Fibroblast of lung (primary cell): ENCODE data around the gene MEGF8. TPM values are rescaled to one million over a fixed set of nuclear protein-coding genes. Genes with fewer than 3 reads are reported as not detected.

Source experiments
- DNase-seq, 2 donors: peaks; one replicate each; pipeline versions ENCODE4 v3.0.0 to v3.0.0-alpha.2; 2010; ENCODE audit warnings: low read depth in 2 of 2
- H2AFZ ChIP-seq: 2 replicates; pipeline ENCODE4 v1.5.1; 2012; ENCODE audit warnings: low read length, control low read depth, inconsistent platforms
- H3K27ac ChIP-seq: 2 replicates; pipeline ENCODE4 v1.5.1; 2011; ENCODE audit warnings: low read length, control low read depth; ENCODE audit not compliant: insufficient read depth
- H3K27me3 ChIP-seq: 2 replicates; pipeline ENCODE4 v1.5.1; 2011; ENCODE audit warnings: mild to moderate bottlenecking, low read length; ENCODE audit not compliant: control insufficient read depth, insufficient read depth
- H3K36me3 ChIP-seq: 2 replicates; pipeline ENCODE4 v1.5.1; 2011; ENCODE audit warnings: low read length; ENCODE audit not compliant: control insufficient read depth, insufficient read depth
- H3K4me1 ChIP-seq: 2 replicates; pipeline ENCODE4 v1.5.1; 2011; ENCODE audit warnings: low read length; ENCODE audit not compliant: control insufficient read depth, insufficient read depth; ENCODE audit errors: extremely low read depth
- H3K4me2 ChIP-seq: 2 replicates; pipeline ENCODE4 v1.5.1; 2011; ENCODE audit warnings: low read length, control low read depth; ENCODE audit not compliant: insufficient read depth; ENCODE audit errors: extremely low read depth
- H3K4me3 ChIP-seq, 4 experiments: fragments of 200-600 bp in 1 of 4; sonication (generic) in 1 of 4; replicated peaks in 1 of 4; 2 replicates each; pipeline ENCODE4 v1.5.1; 2011 to 2016; ENCODE audit warnings: low read length in 4 of 4, low read depth in 3 of 4, mild to moderate bottlenecking in 3 of 4, control low read depth in 2 of 4, inconsistent platforms in 1 of 4, mixed read lengths in 1 of 4; ENCODE audit not compliant: insufficient read depth in 1 of 4; ENCODE audit errors: control extremely low read depth in 1 of 4
- H3K79me2 ChIP-seq: 2 replicates; pipeline ENCODE4 v1.5.1; 2012; ENCODE audit warnings: mild to moderate bottlenecking, low read length, inconsistent platforms; ENCODE audit not compliant: control insufficient read depth, insufficient read depth
- H3K9ac ChIP-seq: 2 replicates; pipeline ENCODE4 v1.5.1; 2011; ENCODE audit warnings: mild to moderate bottlenecking, low read length, control low read depth; ENCODE audit not compliant: insufficient read depth
- H3K9me3 ChIP-seq: 2 replicates; pipeline ENCODE4 v1.5.1; 2012; ENCODE audit warnings: low read depth, low read length; ENCODE audit not compliant: control insufficient read depth, insufficient read depth
- H4K20me1 ChIP-seq: 2 replicates; pipeline ENCODE4 v1.5.1; 2011; ENCODE audit warnings: low read length; ENCODE audit not compliant: control insufficient read depth, insufficient read depth; ENCODE audit errors: extremely low read depth
- CTCF ChIP-seq, 2 donors: IDR thresholded peaks in 1 of 2; conservative IDR thresholded peaks in 1 of 2; 1 replicate in 1 of 2; 2 replicates in 1 of 2; pipeline ENCODE4 v1.5.1; 2011 to 2012; ENCODE audit warnings: low read length in 2 of 2, control low read depth in 1 of 2, inconsistent platforms in 1 of 2, low read depth in 1 of 2, mild to moderate bottlenecking in 1 of 2
- EZH2 ChIP-seq: IDR thresholded peaks from 2 replicates; pipeline ENCODE4 v1.5.1; 2012; ENCODE audit warnings: low read length, control low read depth, mild to moderate bottlenecking; ENCODE audit errors: missing control alignments
- polyA plus RNA-seq, 2 donors: library from polyadenylated mRNA; depleted of rRNA in 1 of 2; stranded (reverse) in 1 of 2; unstranded in 1 of 2; fragments of >200 nt; gene quantifications; 2 replicates each; pipeline ENCODE4 v1.2.1, GENCODE V29; 2011 to 2012; ENCODE audit warnings: missing spikeins in 1 of 2
- total RNA-seq: library from RNA; depleted of rRNA; stranded (reverse); fragments of >200 nt; gene quantifications from 2 replicates; pipeline ENCODE4 v1.2.1, GENCODE V29; 2014

MEGF8 gene
- total and polyA plus RNA-seq, 2 donors (not counting 1 experiment from before 2014, with no cell fraction given): 9.3 to 27.6 TPM

- Histone ChIP-seq H3K36me3 (no peaks in the 10 kb centered on the region), H3K4me2 (peak overlapping the region; percentile 58), H2AFZ (peak overlapping the region; percentile 30), H3K4me3 (peak overlapping the region in 3 of 4 experiments; percentile 10 to 25 (median 24)), H3K79me2 (peaks cover 3% of the 10 kb centered on the region), H4K20me1 (no peaks in the 10 kb centered on the region), H3K27me3 (peaks cover 21% of the 10 kb centered on the region), H3K9me3 (no peaks in the 10 kb centered on the region), H3K9ac (no peak overlapping the region), H3K27ac (no peak overlapping the region), H3K4me1 (no peaks in the 10 kb centered on the region)
- DNase-seq: no peak
- TF ChIP-seq EZH2 (no peak), CTCF (conservative IDR thresholded peaks at IDR 0.05 in 1 of 2, IDR thresholded peaks at IDR 0.05 in 1 of 2; ENCODE audit: low read depth in 1 of 2, low read length in 2 of 2) (peak in 1 of 2 donors; percentile 95)
These were observed 654 bp upstream of the MEGF8 start for GRCh38 chr19:42324655-42325307.

GRCh38 chr19:42325896-42326771 is 699 bp downstream of the MEGF8 start:
- Histone ChIP-seq H3K9ac (peak overlapping the region; percentile 70), H2AFZ (peak overlapping the region; percentile 54), H4K20me1 (no peaks in the 10 kb centered on the region), H3K79me2 (peaks cover 3% of the 10 kb centered on the region), H3K4me3 (peak overlapping the region; percentile 54 to 88 (median 70)), H3K4me2 (peak overlapping the region; percentile 84), H3K9me3 (no peaks in the 10 kb centered on the region), H3K27me3 (peaks cover 21% of the 10 kb centered on the region), H3K27ac (peak overlapping the region; percentile 36), H3K36me3 (no peaks in the 10 kb centered on the region), H3K4me1 (no peaks in the 10 kb centered on the region)
- TF ChIP-seq EZH2 (no peak), CTCF (conservative IDR thresholded peaks at IDR 0.05 in 1 of 2, IDR thresholded peaks at IDR 0.05 in 1 of 2; ENCODE audit: low read depth in 1 of 2, low read length in 2 of 2) (no peak)
- no peak for DNase-seq

GRCh38 chr19:42326969-42327368 is 1.5 kb downstream of the MEGF8 start:
- peak overlapping the region in 2 of 4 experiments; percentile 87 to 88 for H3K4me3 ChIP-seq
- no peak for TF ChIP-seq CTCF (conservative IDR thresholded peaks at IDR 0.05 in 1 of 2, IDR thresholded peaks at IDR 0.05 in 1 of 2; ENCODE audit: low read depth in 1 of 2, low read length in 2 of 2)
- TF ChIP-seq EZH2: no peak
- H3K4me2 ChIP-seq: no peak overlapping the region
- no peaks in the 10 kb centered on the region for H3K4me1 ChIP-seq
- no peak for DNase-seq
- no peak overlapping the region for H3K9ac ChIP-seq
- H4K20me1 ChIP-seq: no peaks in the 10 kb centered on the region
- no peak overlapping the region for H3K27ac ChIP-seq
- no peaks in the 10 kb centered on the region for H3K9me3 ChIP-seq
- peaks cover 3% of the 10 kb centered on the region for H3K79me2 ChIP-seq
- peaks cover 21% of the 10 kb centered on the region for H3K27me3 ChIP-seq
- H3K36me3 ChIP-seq: no peaks in the 10 kb centered on the region
- H2AFZ ChIP-seq: no peak overlapping the region
